Measurements from ENCODE around the gene SMCO1. TPM values are rescaled to one million over a fixed set of nuclear protein-coding genes. Genes with fewer than 3 reads are reported as not detected.
A peak's percentile ranks its signal among the peaks of the same experiment; 100 is the strongest.

Gene SMCO1
- total and polyA plus RNA-seq, 2 experiments from 2014 or later: not detected

DNA sequence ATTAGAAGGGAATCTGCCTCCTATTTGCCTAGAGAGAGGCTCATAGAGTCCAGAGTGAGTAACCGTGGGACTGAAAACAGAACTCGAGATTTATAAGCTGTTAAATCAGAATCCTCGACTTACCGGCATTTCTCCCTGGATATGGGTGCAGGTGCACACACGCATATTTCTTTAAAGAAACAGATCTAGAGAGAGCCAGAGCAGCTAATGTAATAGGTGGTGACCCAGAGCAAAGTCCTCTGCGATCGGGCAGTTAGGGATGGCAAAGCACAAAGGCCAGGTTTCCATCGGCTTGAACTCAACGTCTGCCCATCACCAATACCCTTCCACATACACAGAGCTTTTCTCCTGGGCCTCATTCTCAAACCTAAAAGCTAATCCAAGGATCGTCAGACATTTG lies 25.4 kb downstream of the SMCO1 start:
- Histone ChIP-seq H3K4me1 (ENCODE audit: insufficient read depth) (no peaks in the 10 kb centered on the region), H3K27me3 (no peaks in the 10 kb centered on the region), H3K4me3 (no peak overlapping the region), H3K79me2 (peaks cover 64% of the 10 kb centered on the region), H3K27ac (no peak overlapping the region), H2AFZ (no peak overlapping the region), H4K20me1 (ENCODE audit: insufficient read depth, poor library complexity, severe bottlenecking) (no peaks in the 10 kb centered on the region), H3K4me2 (no peak overlapping the region), H3K36me3 (replicated peaks; ENCODE audit: insufficient read depth, low read depth) (no peaks in the 10 kb centered on the region), H3K9me2 (replicated peaks; ENCODE audit: insufficient read depth) (no peaks in the 10 kb centered on the region), H3K9me3 (ENCODE audit: low read depth) (no peaks in the 10 kb centered on the region)
- no peak for TF ChIP-seq CTCF (IDR thresholded peaks at IDR 0.05; ENCODE audit: poor library complexity)
- no peak for TF ChIP-seq EZH2phosphoT487 (IDR thresholded peaks at IDR 0.05; ENCODE audit: low read depth, severe bottlenecking, unreplicated experiment)
- no peak for TF ChIP-seq EZH2 (IDR thresholded peaks at IDR 0.05; ENCODE audit: borderline replicate concordance)
- 91% methylated on average over 10 of the region's 10 CpGs for WGBS (ENCODE audit: low lambda C conversion rate, missing lambda C conversion rate)
- no peak for DNase-seq (ENCODE audit: low spot score)

DNA sequence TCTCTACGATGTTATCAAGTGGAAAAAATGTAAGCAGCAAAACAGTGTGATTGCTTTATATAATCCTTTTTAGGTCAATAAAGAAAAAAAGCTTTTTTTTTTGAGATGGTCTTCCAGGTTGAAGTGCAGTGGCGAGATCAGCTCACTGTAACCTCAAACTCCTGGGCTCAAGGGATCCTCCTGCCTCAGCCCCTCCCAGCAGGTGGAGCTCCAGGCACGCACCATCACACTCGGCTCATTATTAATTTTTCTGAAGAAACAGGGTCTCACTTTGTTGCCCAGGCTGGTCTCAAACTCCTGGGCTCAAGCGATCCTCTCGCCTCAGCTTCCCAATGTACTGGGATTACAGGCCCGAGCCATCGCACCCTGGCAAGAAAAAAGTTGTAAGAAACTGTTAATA lies 28.9 kb downstream of the SMCO1 start:
- no peak for DNase-seq (ENCODE audit: low spot score)
- 91% methylated on average over 8 of the region's 8 CpGs for WGBS (ENCODE audit: low lambda C conversion rate, missing lambda C conversion rate)

GRCh38 chr3:196477678-196478077 lies 37.5 kb downstream of the SMCO1 start:
- Histone ChIP-seq H2AFZ (no peak overlapping the region), H3K36me3 (replicated peaks; ENCODE audit: insufficient read depth, low read depth) (no peaks in the 10 kb centered on the region), H3K27ac (no peak overlapping the region), H3K9me3 (ENCODE audit: low read depth) (no peaks in the 10 kb centered on the region), H3K79me2 (no peaks in the 10 kb centered on the region), H4K20me1 (ENCODE audit: insufficient read depth, poor library complexity, severe bottlenecking) (no peaks in the 10 kb centered on the region), H3K4me1 (ENCODE audit: insufficient read depth) (no peaks in the 10 kb centered on the region), H3K4me3 (no peak overlapping the region), H3K4me2 (no peak overlapping the region), H3K9me2 (replicated peaks; ENCODE audit: insufficient read depth) (no peaks in the 10 kb centered on the region), H3K27me3 (no peaks in the 10 kb centered on the region)
- DNase-seq (ENCODE audit: low spot score): no peak
- TF ChIP-seq CTCF (IDR thresholded peaks at IDR 0.05; ENCODE audit: poor library complexity) (no peak), EZH2 (IDR thresholded peaks at IDR 0.05; ENCODE audit: borderline replicate concordance) (no peak), EZH2phosphoT487 (IDR thresholded peaks at IDR 0.05; ENCODE audit: low read depth, severe bottlenecking, unreplicated experiment) (no peak)
- 96% methylated on average over 4 of the region's 4 CpGs for WGBS (ENCODE audit: low lambda C conversion rate, missing lambda C conversion rate)

More for the DNA sequence above, 28.9 kb downstream of the SMCO1 start:
- H3K4me2 ChIP-seq: no peak overlapping the region
- no peaks in the 10 kb centered on the region for H3K4me1 ChIP-seq (ENCODE audit: insufficient read depth)
- H3K9me3 ChIP-seq (ENCODE audit: low read depth): no peaks in the 10 kb centered on the region
- TF ChIP-seq EZH2 (IDR thresholded peaks at IDR 0.05; ENCODE audit: borderline replicate concordance) (no peak), CTCF (IDR thresholded peaks at IDR 0.05; ENCODE audit: poor library complexity) (peak; percentile 38)
- no peak overlapping the region for H3K27ac ChIP-seq
- no peaks in the 10 kb centered on the region for H3K27me3 ChIP-seq
- no peak overlapping the region for H3K4me3 ChIP-seq
- no peaks in the 10 kb centered on the region for H3K9me2 ChIP-seq (replicated peaks; ENCODE audit: insufficient read depth)
- peaks cover 4% of the 10 kb centered on the region for H3K36me3 ChIP-seq (replicated peaks; ENCODE audit: insufficient read depth, low read depth)
- no peak overlapping the region for H2AFZ ChIP-seq
- H3K79me2 ChIP-seq: peaks cover 32% of the 10 kb centered on the region
- H4K20me1 ChIP-seq (ENCODE audit: insufficient read depth, poor library complexity, severe bottlenecking): no peaks in the 10 kb centered on the region

GRCh38 chr3:196472286-196472685 lies 42.9 kb downstream of the SMCO1 start:
- 96% methylated on average over 8 of the region's 8 CpGs for WGBS (ENCODE audit: low lambda C conversion rate, missing lambda C conversion rate)
- no peaks in the 10 kb centered on the region for H3K27me3 ChIP-seq
- no peak overlapping the region for H3K4me2 ChIP-seq
- DNase-seq (ENCODE audit: low spot score): no peak
- TF ChIP-seq CTCF (IDR thresholded peaks at IDR 0.05; ENCODE audit: poor library complexity): no peak
- peaks cover 2% of the 10 kb centered on the region for H3K79me2 ChIP-seq
- H4K20me1 ChIP-seq (ENCODE audit: insufficient read depth, poor library complexity, severe bottlenecking): no peaks in the 10 kb centered on the region
- no peaks in the 10 kb centered on the region for H3K36me3 ChIP-seq (replicated peaks; ENCODE audit: insufficient read depth, low read depth)
- H2AFZ ChIP-seq: no peak overlapping the region
- no peaks in the 10 kb centered on the region for H3K4me1 ChIP-seq (ENCODE audit: insufficient read depth)
- H3K9me3 ChIP-seq (ENCODE audit: low read depth): no peaks in the 10 kb centered on the region
- no peak overlapping the region for H3K4me3 ChIP-seq
- H3K27ac ChIP-seq: no peak overlapping the region
- H3K9me2 ChIP-seq (replicated peaks; ENCODE audit: insufficient read depth): no peaks in the 10 kb centered on the region

Measured in hepatocyte (in vitro differentiated cells).